HEK293 (cell line): ENCODE measurements around the gene PAK2.

Experiments
- CTCF ChIA-PET: fragments of 350-600 bp; formaldehyde crosslinking; extraction: SDS; loops from one replicate; lab custom pipeline; 2021; ENCODE audit warnings: antibody characterized with exemption; lab: Yijun Ruan, JAX
- POLR2A ChIA-PET: fragments of 300-600 bp; formaldehyde crosslinking; extraction: SDS; loops from one replicate; lab custom pipeline; 2020; ENCODE audit warnings: antibody characterized with exemption, inconsistent platforms; lab: Yijun Ruan, JAX
- H3K27ac ChIP-seq: fragments of 200-500 bp; sonication (Bioruptor generic); 2 replicates; pipeline ENCODE4 v1.5.1; 2014; ENCODE audit warnings: low read depth, low read length, control low read depth, inconsistent platforms; ENCODE audit errors: extremely low read depth
- H3K36me3 ChIP-seq, 2 experiments: fragments of 200-500 bp in 1 of 2; sonication (Bioruptor generic) in 1 of 2; 1 replicate in 1 of 2; 2 replicates in 1 of 2; pipeline ENCODE4 v1.5.1; 2014 to 2017; ENCODE audit warnings: inconsistent platforms in 2 of 2, low read length in 2 of 2; ENCODE audit not compliant: control insufficient read depth in 2 of 2, insufficient read depth in 1 of 2
- H3K4me1 ChIP-seq: fragments of 200-500 bp; sonication (Bioruptor generic); 2 replicates; pipeline ENCODE4 v1.5.1; 2014; ENCODE audit warnings: mild to moderate bottlenecking, low read length, inconsistent platforms; ENCODE audit not compliant: control insufficient read depth, insufficient read depth
- H3K4me3 ChIP-seq: 2 replicates; pipeline ENCODE4 v1.5.1; 2011; ENCODE audit warnings: low read depth, mild to moderate bottlenecking, control low read depth, low read length, moderate library complexity
- H3K9me3 ChIP-seq: fragments of 200-500 bp; sonication (Bioruptor generic); 2 replicates; pipeline ENCODE4 v1.5.1; 2014; ENCODE audit warnings: low read depth, low read length, inconsistent platforms; ENCODE audit not compliant: control insufficient read depth, insufficient read depth
- BCL6B ChIP-seq: fragments of 450-650 bp; formaldehyde crosslinking; IDR thresholded peaks from 2 replicates; pipeline ENCODE4 v1.5.1; 2017; ENCODE audit warnings: missing biosample characterization, missing genetic modification characterization
- ELK4 ChIP-seq: IDR thresholded peaks from 2 replicates; pipeline ENCODE4 v1.6.1; 2011; ENCODE audit warnings: mild to moderate bottlenecking, low read depth, low read length, borderline replicate concordance
- MYNN ChIP-seq: fragments of 450-650 bp; formaldehyde crosslinking; IDR thresholded peaks from 2 replicates; pipeline ENCODE4 v1.5.1; 2016; ENCODE audit warnings: missing biosample characterization, missing genetic modification characterization, borderline replicate concordance
- PBX3 ChIP-seq: sonication (generic); formaldehyde crosslinking; IDR thresholded peaks from 2 replicates; pipeline ENCODE4 v1.8.1; 2022; ENCODE audit warnings: mild to moderate bottlenecking, moderate library complexity, missing genetic modification reagents
- RBAK ChIP-seq: fragments of 450-650 bp; formaldehyde crosslinking; IDR thresholded peaks from 2 replicates; pipeline ENCODE4 v1.5.1; 2016; ENCODE audit warnings: missing biosample characterization, missing genetic modification characterization
- SCRT2 ChIP-seq: fragments of 450-650 bp; formaldehyde crosslinking; IDR thresholded peaks from 2 replicates; pipeline ENCODE4 v1.5.1; 2016; ENCODE audit warnings: missing biosample characterization, missing genetic modification characterization
- ZNF223 ChIP-seq: fragments of 450-650 bp; formaldehyde crosslinking; IDR thresholded peaks from 2 replicates; pipeline ENCODE4 v1.5.1; 2016; ENCODE audit warnings: missing biosample characterization, missing genetic modification characterization
- ZNF266 ChIP-seq: fragments of 450-650 bp; formaldehyde crosslinking; IDR thresholded peaks from 2 replicates; pipeline ENCODE4 v1.5.1; 2016; ENCODE audit warnings: missing biosample characterization, missing genetic modification characterization, low read depth
- ZNF449 ChIP-seq: fragments of 450-650 bp; formaldehyde crosslinking; IDR thresholded peaks from 2 replicates; pipeline ENCODE4 v1.5.1; 2017; ENCODE audit warnings: missing biosample characterization, mild to moderate bottlenecking, missing genetic modification characterization, moderate library complexity
- ZNF488 ChIP-seq: fragments of 450-650 bp; formaldehyde crosslinking; IDR thresholded peaks from 2 replicates; pipeline ENCODE4 v1.5.1; 2016; ENCODE audit warnings: missing biosample characterization, missing genetic modification characterization
- ZNF518A ChIP-seq: fragments of 450-650 bp; formaldehyde crosslinking; conservative IDR thresholded peaks from 2 replicates; pipeline ENCODE4 v1.5.1; 2016; ENCODE audit warnings: low read depth, missing biosample characterization, missing genetic modification characterization
- ZNF521 ChIP-seq: fragments of 450-650 bp; formaldehyde crosslinking; IDR thresholded peaks from 2 replicates; pipeline ENCODE4 v1.5.1; 2017; ENCODE audit warnings: missing biosample characterization, mild to moderate bottlenecking, missing genetic modification characterization
- ZNF529 ChIP-seq: fragments of 450-650 bp; formaldehyde crosslinking; IDR thresholded peaks from 2 replicates; pipeline ENCODE4 v1.5.1; 2017; ENCODE audit warnings: missing genetic modification characterization, missing biosample characterization; ENCODE audit not compliant: insufficient replicate concordance
- ZNF530 ChIP-seq: fragments of 450-650 bp; formaldehyde crosslinking; IDR thresholded peaks from 2 replicates; pipeline ENCODE4 v1.5.1; 2016; ENCODE audit warnings: low read depth, missing biosample characterization, missing genetic modification characterization
- ZNF558 ChIP-seq: fragments of 450-650 bp; formaldehyde crosslinking; IDR thresholded peaks from 2 replicates; pipeline ENCODE4 v1.5.1; 2016; ENCODE audit warnings: missing biosample characterization, missing genetic modification characterization
- ZNF623 ChIP-seq: fragments of 450-650 bp; formaldehyde crosslinking; IDR thresholded peaks from 2 replicates; pipeline ENCODE4 v1.5.1; 2016; ENCODE audit warnings: missing biosample characterization, missing genetic modification characterization
- ZNF624 ChIP-seq: fragments of 450-650 bp; formaldehyde crosslinking; IDR thresholded peaks from 2 replicates; pipeline ENCODE4 v1.5.1; 2017; ENCODE audit warnings: missing biosample characterization, missing genetic modification characterization
- ZNF670 ChIP-seq: fragments of 450-650 bp; formaldehyde crosslinking; IDR thresholded peaks from 2 replicates; pipeline ENCODE4 v1.5.1; 2016; ENCODE audit warnings: missing biosample characterization, missing genetic modification characterization, low read depth

Gene PAK2

GRCh38 chr3:196763179-196763578 lies 23.5 kb downstream of the PAK2 start (continued):
- TF ChIP-seq ZNF521 (tag by site-specific recombination) = no peak
- TF ChIP-seq SCRT2 = no peak
- no peak for TF ChIP-seq MYNN
- TF ChIP-seq ZNF518A (tag by site-specific recombination) = no peak
- TF ChIP-seq ELK4 = no peak
- no peak for TF ChIP-seq ZNF623 (tag by site-specific recombination)
- no peak for TF ChIP-seq PBX3 (CRISPR knock-in tag)
- TF ChIP-seq, all 188 proteins: peak for 0

- CTCF ChIA-PET = interaction anchor here (0.6 kb wide), 1 partner anchor 13 kb away, joined by 6 read pairs; no protein-coding TSS in a partner anchor
- Histone ChIP-seq H3K36me3 (peaks cover 0 to 5% of the 10 kb centered on the region in 2 experiments; a peak in 1 of 3 replicates), H3K4me3 (no peak overlapping the region), H3K4me1 (no peaks in the 10 kb centered on the region), H3K9me3 (no peaks in the 10 kb centered on the region), H3K27ac (no peak overlapping the region)
- POLR2A ChIA-PET = interaction anchor here (0.6 to 0.7 kb wide), 2 partner anchors 8 to 102 kb away, joined by 3 to 4 read pairs; no protein-coding TSS in a partner anchor
- TF ChIP-seq ZNF223 (tag by site-specific recombination) (no peak), ZNF670 (tag by site-specific recombination) (no peak), ZNF488 (tag by site-specific recombination) (no peak)
- TF ChIP-seq, all 188 proteins: peak for 0
Measured at GRCh38 chr3:196765454-196765853, 25.8 kb downstream of the PAK2 start.

GRCh38 chr3:196771067-196771466 lies 31.4 kb downstream of the PAK2 start:
- H3K4me1 ChIP-seq = peaks cover 4% of the 10 kb centered on the region; the same call in 1 of the 2 replicates
- no peak overlapping the region for H3K4me3 ChIP-seq
- no peak overlapping the region for H3K27ac ChIP-seq
- ChIA-PET POLR2A (interaction anchor here (0.6 kb wide), 1 partner anchor 31 kb away, joined by 3 read pairs; no protein-coding TSS in a partner anchor), CTCF (no interaction called here)
- H3K36me3 ChIP-seq = peaks cover 0 to 5% of the 10 kb centered on the region in 2 experiments; a peak in 1 of 3 replicates
- no peaks in the 10 kb centered on the region for H3K9me3 ChIP-seq
- TF ChIP-seq BCL6B (tag by site-specific recombination) (no peak), RBAK (tag by site-specific recombination) (no peak), ZNF530 (tag by site-specific recombination) (no peak), ZNF558 (tag by site-specific recombination) (no peak), ZNF624 (tag by site-specific recombination) (no peak), ZNF449 (tag by site-specific recombination) (no peak), ZNF266 (tag by site-specific recombination) (no peak), ZNF529 (tag by site-specific recombination) (no peak)
